GM18951 (cell line): ENCODE measurements around the gene PARD6B.
"Not testable (repeated sequence)": the region's sequence is repeated elsewhere in the genome, so short reads cannot be mapped to it uniquely, and the experiment has no call there.

Experiments used
- POLR2A ChIP-seq: IDR thresholded peaks from 4 replicates; pipeline ENCODE4 v1.6.1; 2011; ENCODE audit warnings: mild to moderate bottlenecking; ENCODE audit not compliant: insufficient read length, insufficient read depth; ENCODE audit errors: extremely low read depth
- in situ Hi-C: fragments of 300-500 bp; cut with MboI; formaldehyde crosslinking; loops from one replicate; pipeline ENCODE4 v1.12.0; 2022; ENCODE audit warnings: low sequenced_read_pairs, mixed read lengths, inconsistent platforms; ENCODE audit not compliant: unreplicated experiment

The PARD6B gene

GRCh38 chr20:50693001-50693400 is 38.4 kb upstream of the PARD6B start:
- TF ChIP-seq POLR2A, result no peak
- in situ Hi-C loops, result no loop called here

GRCh38 chr20:50694379-50695134 is 36.8 kb upstream of the PARD6B start:
- TF ChIP-seq POLR2A, result no peak
- in situ Hi-C loops, result no loop called here

- in situ Hi-C loops, result no loop called here
- TF ChIP-seq POLR2A, result no peak
Observed at GRCh38 chr20:50695135-50695872, 36.1 kb upstream of the PARD6B start.

GRCh38 chr20:50698255-50698654 is 33.1 kb upstream of the PARD6B start:
- in situ Hi-C loops, result not testable (repeated sequence)

GRCh38 chr20:50699688-50700087 is 31.7 kb upstream of the PARD6B start:
- no peak for TF ChIP-seq POLR2A
- in situ Hi-C loops, result no loop called here

- in situ Hi-C loops, result no loop called here
- no peak for TF ChIP-seq POLR2A
Observed at GRCh38 chr20:50701041-50701963, 30.1 kb upstream of the PARD6B start.

GRCh38 chr20:50703651-50704438 is 27.5 kb upstream of the PARD6B start:
- in situ Hi-C loops, result not testable (repeated sequence)

- no peak for TF ChIP-seq POLR2A
- in situ Hi-C loops, result no loop called here
Observed at GRCh38 chr20:50704514-50704913, 26.9 kb upstream of the PARD6B start.

GRCh38 chr20:50704971-50705370 is 26.4 kb upstream of the PARD6B start:
- TF ChIP-seq POLR2A, result no peak
- in situ Hi-C loops, result no loop called here

GRCh38 chr20:50708845-50709635 is 22.3 kb upstream of the PARD6B start:
- in situ Hi-C loops, result no loop called here
- TF ChIP-seq POLR2A, result no peak

GRCh38 chr20:50709636-50709973 is 21.8 kb upstream of the PARD6B start:
- TF ChIP-seq POLR2A, result no peak
- in situ Hi-C loops, result no loop called here

GRCh38 chr20:50710492-50711063 is 20.8 kb upstream of the PARD6B start:
- in situ Hi-C loops, result no loop called here
- TF ChIP-seq POLR2A, result no peak
